ENCODE results near the gene TRMT1L. TPM values are rescaled to one million over a fixed set of nuclear protein-coding genes. Genes with fewer than 3 reads are reported as not detected.

Gene TRMT1L
- total RNA-seq, 1 donor from 2014 or later, result 14.1 TPM

GRCh38 chr1:185112356-185112755 is 44.4 kb downstream of the TRMT1L start:
- H3K9me3 Mint-ChIP-seq (ENCODE audit: unreplicated experiment), result peaks cover 16% of the 10 kb centered on the region
- no peak overlapping the region for H3K27ac Mint-ChIP-seq (ENCODE audit: unreplicated experiment)
- DNase-seq (ENCODE audit: extremely low spot score, unreplicated experiment), result no peak
- peaks cover 12% of the 10 kb centered on the region for H3K36me3 Mint-ChIP-seq (ENCODE audit: unreplicated experiment)
- TF ChIP-seq CTCF (IDR thresholded peaks at IDR 0.05), result no peak
- no peaks in the 10 kb centered on the region for H3K4me1 Mint-ChIP-seq (ENCODE audit: unreplicated experiment)
- H3K4me3 Mint-ChIP-seq (ENCODE audit: unreplicated experiment), result no peak overlapping the region
- H3K27me3 Mint-ChIP-seq (ENCODE audit: unreplicated experiment), result no peaks in the 10 kb centered on the region

GRCh38 chr1:185111873-185112272 is 44.9 kb downstream of the TRMT1L start:
- no peak for DNase-seq (ENCODE audit: extremely low spot score, unreplicated experiment)
- Mint-ChIP-seq H3K4me1 (ENCODE audit: unreplicated experiment) (no peaks in the 10 kb centered on the region), H3K27me3 (ENCODE audit: unreplicated experiment) (no peaks in the 10 kb centered on the region), H3K4me3 (ENCODE audit: unreplicated experiment) (no peak overlapping the region), H3K27ac (ENCODE audit: unreplicated experiment) (no peak overlapping the region), H3K9me3 (ENCODE audit: unreplicated experiment) (peaks cover 16% of the 10 kb centered on the region), H3K36me3 (ENCODE audit: unreplicated experiment) (peaks cover 14% of the 10 kb centered on the region)
- TF ChIP-seq CTCF (IDR thresholded peaks at IDR 0.05), result no peak

GRCh38 chr1:185110145-185110544 is 46.6 kb downstream of the TRMT1L start:
- DNase-seq (ENCODE audit: extremely low spot score, unreplicated experiment), result no peak
- Mint-ChIP-seq H3K4me3 (ENCODE audit: unreplicated experiment) (no peak overlapping the region), H3K9me3 (ENCODE audit: unreplicated experiment) (peaks cover 19% of the 10 kb centered on the region), H3K36me3 (ENCODE audit: unreplicated experiment) (peaks cover 14% of the 10 kb centered on the region), H3K4me1 (ENCODE audit: unreplicated experiment) (no peaks in the 10 kb centered on the region), H3K27ac (ENCODE audit: unreplicated experiment) (no peak overlapping the region), H3K27me3 (ENCODE audit: unreplicated experiment) (no peaks in the 10 kb centered on the region)
- TF ChIP-seq CTCF (IDR thresholded peaks at IDR 0.05), result no peak

- DNase-seq (ENCODE audit: extremely low spot score, unreplicated experiment), result no peak
- Mint-ChIP-seq H3K27ac (ENCODE audit: unreplicated experiment) (no peak overlapping the region), H3K4me3 (ENCODE audit: unreplicated experiment) (no peak overlapping the region), H3K4me1 (ENCODE audit: unreplicated experiment) (no peaks in the 10 kb centered on the region), H3K9me3 (ENCODE audit: unreplicated experiment) (peaks cover 19% of the 10 kb centered on the region), H3K36me3 (ENCODE audit: unreplicated experiment) (peaks cover 22% of the 10 kb centered on the region), H3K27me3 (ENCODE audit: unreplicated experiment) (no peaks in the 10 kb centered on the region)
- no peak for TF ChIP-seq CTCF (IDR thresholded peaks at IDR 0.05)
These were observed 48.4 kb downstream of the TRMT1L start for GRCh38 chr1:185108321-185108720.

GRCh38 chr1:185105121-185105520 is 51.6 kb downstream of the TRMT1L start:
- Mint-ChIP-seq H3K27ac (ENCODE audit: unreplicated experiment) (no peak overlapping the region), H3K36me3 (ENCODE audit: unreplicated experiment) (peaks cover 46% of the 10 kb centered on the region), H3K9me3 (ENCODE audit: unreplicated experiment) (peaks cover 16% of the 10 kb centered on the region), H3K4me1 (ENCODE audit: unreplicated experiment) (no peaks in the 10 kb centered on the region), H3K4me3 (ENCODE audit: unreplicated experiment) (no peak overlapping the region), H3K27me3 (ENCODE audit: unreplicated experiment) (no peaks in the 10 kb centered on the region)
- no peak for TF ChIP-seq CTCF (IDR thresholded peaks at IDR 0.05)
- DNase-seq (ENCODE audit: extremely low spot score, unreplicated experiment), result no peak

Data from osteocyte (in vitro differentiated cells).